Uterus (tissue), 4 donors: ENCODE data around the gene EXOC2. TPM values are rescaled to one million over a fixed set of nuclear protein-coding genes. Genes with fewer than 3 reads are reported as not detected.

Experiments used
- DNase-seq, 2 donors: peaks; one replicate each; pipeline ENCODE4 v3.0.0-alpha.2; 2019 to 2020
- H3K27ac ChIP-seq, 2 donors: fragments of 200-600 bp; sonication (generic); 1 replicate in 1 of 2; 2 replicates in 1 of 2; pipeline ENCODE4 v1.5.1; 2016 to 2018
- H3K27me3 ChIP-seq, 2 donors: fragments of 200-600 bp; sonication (generic); one replicate each; pipeline ENCODE4 v1.5.1; 2018 to 2019; ENCODE audit warnings: control low read depth in 1 of 2
- H3K36me3 ChIP-seq, 2 donors: fragments of 200-600 bp; sonication (generic); one replicate each; pipeline ENCODE4 v1.5.1; 2019; ENCODE audit warnings: control low read depth in 1 of 2
- H3K4me1 ChIP-seq, 2 donors: fragments of 200-600 bp; sonication (generic); one replicate each; pipeline ENCODE4 v1.5.1; 2018 to 2019; ENCODE audit warnings: control low read depth in 1 of 2
- H3K4me3 ChIP-seq, 2 donors: fragments of 200-600 bp; sonication (generic); 1 replicate in 1 of 2; 2 replicates in 1 of 2; pipeline ENCODE4 v1.5.1; 2018 to 2019; ENCODE audit warnings: mild to moderate bottlenecking in 1 of 2
- H3K9me3 ChIP-seq, 2 donors: fragments of 200-600 bp; sonication (generic); one replicate each; pipeline ENCODE4 v1.5.1; 2019; ENCODE audit warnings: control low read depth in 1 of 2
- CTCF ChIP-seq, 4 experiments: fragments of 200-600 bp in 2 of 4; fragments of 450-650 bp in 2 of 4; sonication (generic) in 2 of 4; IDR thresholded peaks; one replicate each; pipeline ENCODE4 v1.5.1; 2016 to 2019; ENCODE audit warnings: antibody characterized with exemption in 4 of 4, mild to moderate bottlenecking in 2 of 4, moderate library complexity in 1 of 4
- POLR2A ChIP-seq, 2 donors: fragments of 450-650 bp; IDR thresholded peaks; one replicate each; pipeline ENCODE4 v1.6.1; 2016; ENCODE audit warnings: antibody characterized with exemption in 2 of 2, mild to moderate bottlenecking in 1 of 2, moderate library complexity in 1 of 2
- intact Hi-C: fragments of 100-400 bp; cut with DNase I; formaldehyde crosslinking; loops from one replicate; pipeline ENCODE4 v1.15.1; 2023; ENCODE audit warnings: low total_unique reads
- total RNA-seq, 4 donors: library from RNA; depleted of rRNA in 3 of 4; stranded (reverse); fragments of >200 nt in 3 of 4; gene quantifications; one replicate each; pipeline versions ENCODE4 v1.1.0 to v1.2.4, GENCODE V29; 2014 to 2023
- donor health status: DM: yes; HTN: yes; CAD: no.

Gene EXOC2
- total RNA-seq, 4 donors from 2014 or later: 12.3 to 27.0 (median 22.9) TPM

GRCh38 chr6:513961-514360 lies 179.0 kb downstream of the EXOC2 start:
- TF ChIP-seq POLR2A (IDR thresholded peaks at IDR 0.05) (no peak), CTCF (IDR thresholded peaks at IDR 0.05) (no peak)
- Histone ChIP-seq H3K36me3 (no peaks in the 10 kb centered on the region), H3K9me3 (no peaks in the 10 kb centered on the region), H3K27ac (no peak overlapping the region), H3K27me3 (no peaks in the 10 kb centered on the region), H3K4me3 (no peak overlapping the region), H3K4me1 (no peaks in the 10 kb centered on the region)
- intact Hi-C loops: no loop called here
- no peak for DNase-seq

GRCh38 chr6:513058-513457 lies 179.9 kb downstream of the EXOC2 start:
- Histone ChIP-seq H3K36me3 (no peaks in the 10 kb centered on the region), H3K27ac (no peak overlapping the region), H3K9me3 (no peaks in the 10 kb centered on the region), H3K4me1 (no peaks in the 10 kb centered on the region), H3K4me3 (no peak overlapping the region), H3K27me3 (no peaks in the 10 kb centered on the region)
- no peak for DNase-seq
- intact Hi-C loops: no loop called here
- TF ChIP-seq CTCF (IDR thresholded peaks at IDR 0.05) (no peak), POLR2A (IDR thresholded peaks at IDR 0.05) (no peak)

GRCh38 chr6:511488-512137 lies 181.3 kb downstream of the EXOC2 start:
- Histone ChIP-seq H3K4me1 (no peaks in the 10 kb centered on the region), H3K4me3 (no peak overlapping the region), H3K27ac (no peak overlapping the region), H3K36me3 (no peaks in the 10 kb centered on the region), H3K9me3 (no peaks in the 10 kb centered on the region), H3K27me3 (no peaks in the 10 kb centered on the region)
- no peak for TF ChIP-seq CTCF (IDR thresholded peaks at IDR 0.05)
- no peak for TF ChIP-seq POLR2A (IDR thresholded peaks at IDR 0.05)
- DNase-seq: no peak
- intact Hi-C loops: no loop called here

- no peaks in the 10 kb centered on the region for H3K27me3 ChIP-seq
- no peak for TF ChIP-seq POLR2A (IDR thresholded peaks at IDR 0.05)
- H3K4me3 ChIP-seq: no peak overlapping the region
- no peak overlapping the region for H3K27ac ChIP-seq
- H3K4me1 ChIP-seq: no peaks in the 10 kb centered on the region
- no peak for DNase-seq
- intact Hi-C loops: no loop called here
- H3K9me3 ChIP-seq: no peaks in the 10 kb centered on the region
- no peaks in the 10 kb centered on the region for H3K36me3 ChIP-seq
These were observed 183.3 kb downstream of the EXOC2 start for GRCh38 chr6:509676-510075.

- H3K36me3 ChIP-seq: no peaks in the 10 kb centered on the region
- intact Hi-C loops: no loop called here
- no peaks in the 10 kb centered on the region for H3K27me3 ChIP-seq
- H3K9me3 ChIP-seq: no peaks in the 10 kb centered on the region
- H3K4me1 ChIP-seq: no peaks in the 10 kb centered on the region
- no peak overlapping the region for H3K27ac ChIP-seq
- DNase-seq: no peak
- no peak for TF ChIP-seq POLR2A (IDR thresholded peaks at IDR 0.05)
- TF ChIP-seq CTCF (IDR thresholded peaks at IDR 0.05): no peak
- no peak overlapping the region for H3K4me3 ChIP-seq
These were observed 184.3 kb downstream of the EXOC2 start for GRCh38 chr6:508614-509013.

- TF ChIP-seq POLR2A (IDR thresholded peaks at IDR 0.05) (no peak), CTCF (IDR thresholded peaks at IDR 0.05) (no peak)
- intact Hi-C loops: no loop called here
These were observed 184.9 kb downstream of the EXOC2 start for GRCh38 chr6:508006-508405.

More at GRCh38 chr6:508006-508405, 184.9 kb downstream of the EXOC2 start:
- no peaks in the 10 kb centered on the region for H3K9me3 ChIP-seq
- H3K27ac ChIP-seq: no peak overlapping the region
- H3K4me1 ChIP-seq: no peaks in the 10 kb centered on the region
- H3K36me3 ChIP-seq: no peaks in the 10 kb centered on the region
- no peaks in the 10 kb centered on the region for H3K27me3 ChIP-seq
- H3K4me3 ChIP-seq: no peak overlapping the region
- DNase-seq: no peak
